ENCODE results near the gene THSD4.
A peak's percentile ranks its signal among the peaks of the same experiment; 100 is the strongest.
"Not testable (repeated sequence)": the region's sequence is repeated elsewhere in the genome, so short reads cannot be mapped to it uniquely, and the experiment has no call there.

Gene THSD4

GRCh38 chr15:71230303-71230702 is 115.0 kb downstream of the THSD4 start:
- no peak for DNase-seq

DNA sequence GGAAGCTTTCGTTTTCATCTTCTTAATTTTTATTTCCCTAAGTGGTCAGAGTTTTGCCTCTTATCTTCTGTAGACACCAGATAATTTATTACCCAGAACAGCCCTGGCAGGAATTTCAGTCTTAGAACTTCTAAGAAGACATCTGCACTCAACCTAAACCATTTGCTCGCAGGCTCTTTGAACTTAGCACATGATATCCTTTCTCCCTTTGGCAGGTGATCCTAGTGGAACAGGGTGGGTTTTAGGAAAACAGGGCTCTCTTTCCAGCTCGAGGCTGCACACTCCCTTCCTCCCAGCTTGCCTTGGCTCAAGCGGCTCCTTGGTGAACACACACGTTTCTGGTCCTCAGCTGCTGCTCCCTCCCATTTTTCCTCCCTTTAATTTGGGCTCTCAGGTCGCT is 116.5 kb downstream of the THSD4 start:
- peak; percentile 68 for DNase-seq

- no peak for DNase-seq
These were observed 117.1 kb downstream of the THSD4 start for GRCh38 chr15:71232411-71232810.

GRCh38 chr15:71237456-71238188 is 122.4 kb downstream of the THSD4 start:
- DNase-seq = peak; percentile 38

GRCh38 chr15:71238926-71239325 is 123.7 kb downstream of the THSD4 start:
- no peak for DNase-seq

DNA sequence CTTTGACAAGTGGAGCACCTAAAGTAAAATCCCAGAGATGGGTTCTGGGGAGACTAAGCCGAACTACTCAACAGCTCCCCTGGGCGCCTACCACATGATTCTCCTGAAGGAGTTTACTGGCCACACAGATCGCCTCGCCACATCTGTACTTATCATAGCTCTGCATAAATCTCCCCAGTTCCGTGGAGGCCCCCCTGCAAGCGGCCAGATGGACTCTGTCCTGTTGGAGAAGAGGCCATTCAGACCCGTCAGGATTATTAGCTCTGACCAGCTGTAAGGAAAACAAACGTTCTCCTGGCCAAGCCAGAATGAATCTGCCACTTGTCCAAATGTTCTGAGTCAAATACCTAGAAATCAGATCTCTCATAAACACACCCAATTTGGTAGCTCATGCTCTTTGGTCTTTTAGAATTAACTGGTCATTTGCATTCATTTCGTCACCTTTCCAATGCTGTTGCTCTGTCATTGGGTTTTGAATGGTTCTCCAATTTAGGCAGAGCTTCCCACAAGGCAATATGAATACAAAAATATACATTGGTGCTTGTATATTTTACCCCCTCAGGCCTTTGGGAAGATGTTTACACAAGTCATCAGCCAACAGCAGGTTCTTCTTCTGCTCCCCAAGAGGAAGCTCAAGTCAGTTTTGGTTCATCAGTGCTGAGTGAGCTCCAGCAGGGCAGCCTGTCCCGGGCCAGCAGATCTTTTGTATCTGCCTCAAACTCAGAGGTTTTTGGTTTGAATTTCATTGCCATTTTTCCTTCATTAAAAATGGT is 124.5 kb downstream of the THSD4 start:
- no peak for DNase-seq

- peak; percentile 10 for DNase-seq
These were observed 127.0 kb downstream of the THSD4 start for GRCh38 chr15:71242292-71242691.

- DNase-seq = no peak
These were observed 129.0 kb downstream of the THSD4 start for GRCh38 chr15:71244250-71244649.

DNA sequence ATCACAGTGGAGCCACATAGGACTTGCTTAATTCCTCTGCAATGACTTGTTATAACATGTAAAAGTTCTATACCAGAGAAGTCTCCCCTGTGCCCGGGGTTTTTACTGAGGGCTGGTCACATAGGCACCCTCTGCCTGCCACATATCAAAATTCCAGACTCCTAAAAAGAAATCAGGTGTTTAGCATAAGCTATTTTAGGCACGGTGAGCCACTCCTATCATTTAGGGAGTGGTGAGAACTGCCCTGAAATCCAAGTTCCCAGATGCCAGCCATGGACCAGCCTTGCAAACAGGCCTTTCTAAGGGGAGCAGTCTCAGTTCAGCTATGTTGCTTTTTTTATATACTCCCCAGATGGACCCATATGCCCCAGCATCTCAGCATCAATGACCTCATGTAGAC is 130.3 kb downstream of the THSD4 start:
- DNase-seq = no peak

DNA sequence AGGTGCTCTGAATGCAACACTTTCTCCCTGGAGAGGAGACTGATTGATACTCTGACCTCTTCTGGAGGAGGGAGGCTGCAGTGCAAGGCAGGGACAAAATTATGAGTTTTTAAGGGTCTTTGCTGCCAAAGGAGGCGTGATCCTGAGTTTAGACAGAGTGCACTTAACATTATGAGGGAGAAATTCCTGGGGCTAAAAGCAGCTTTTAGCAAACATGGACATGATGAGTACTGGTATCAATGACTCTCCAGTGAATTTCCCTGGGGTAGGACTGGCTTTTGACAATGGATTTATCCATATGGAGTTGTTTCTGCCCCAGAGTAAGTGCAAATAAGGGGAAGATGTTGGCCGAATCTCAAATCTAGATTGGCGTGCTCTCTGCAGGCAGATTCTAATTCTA is 133.1 kb downstream of the THSD4 start:
- no peak for DNase-seq

- DNase-seq = no peak
These were observed 134.7 kb downstream of the THSD4 start for GRCh38 chr15:71249986-71250385.

DNA sequence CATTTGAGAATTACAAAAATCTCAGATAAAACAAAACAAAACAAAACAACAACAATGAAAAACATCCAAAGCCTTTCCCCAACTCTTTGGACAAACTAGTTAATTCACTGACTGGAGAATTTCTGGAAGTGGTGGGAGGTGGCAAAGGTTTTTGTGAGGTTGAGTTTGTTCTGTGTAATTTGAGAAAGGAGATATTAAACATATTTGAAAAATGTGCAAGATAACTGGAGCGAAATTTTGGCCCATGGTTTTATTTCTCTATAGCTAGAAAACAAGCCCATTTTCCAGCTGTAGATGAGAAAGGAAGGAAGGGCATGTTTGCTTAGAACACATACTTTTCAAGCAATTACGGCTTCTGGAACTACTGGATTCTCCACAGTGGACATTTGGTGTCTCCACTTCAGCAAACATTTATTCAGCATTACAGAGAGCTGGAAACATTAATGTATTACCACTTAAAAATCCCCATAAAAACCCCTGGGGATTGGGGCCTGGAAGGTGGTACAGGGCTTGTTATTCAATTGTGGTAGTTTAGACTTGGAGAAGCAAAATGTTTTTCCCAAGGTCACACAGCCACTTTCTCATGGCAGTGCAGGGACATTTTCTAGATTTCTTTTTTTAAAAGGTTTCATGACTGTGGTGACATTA is 135.8 kb downstream of the THSD4 start:
- no peak for DNase-seq

- DNase-seq = no peak
These were observed 136.3 kb downstream of the THSD4 start for GRCh38 chr15:71251584-71252043.

DNA sequence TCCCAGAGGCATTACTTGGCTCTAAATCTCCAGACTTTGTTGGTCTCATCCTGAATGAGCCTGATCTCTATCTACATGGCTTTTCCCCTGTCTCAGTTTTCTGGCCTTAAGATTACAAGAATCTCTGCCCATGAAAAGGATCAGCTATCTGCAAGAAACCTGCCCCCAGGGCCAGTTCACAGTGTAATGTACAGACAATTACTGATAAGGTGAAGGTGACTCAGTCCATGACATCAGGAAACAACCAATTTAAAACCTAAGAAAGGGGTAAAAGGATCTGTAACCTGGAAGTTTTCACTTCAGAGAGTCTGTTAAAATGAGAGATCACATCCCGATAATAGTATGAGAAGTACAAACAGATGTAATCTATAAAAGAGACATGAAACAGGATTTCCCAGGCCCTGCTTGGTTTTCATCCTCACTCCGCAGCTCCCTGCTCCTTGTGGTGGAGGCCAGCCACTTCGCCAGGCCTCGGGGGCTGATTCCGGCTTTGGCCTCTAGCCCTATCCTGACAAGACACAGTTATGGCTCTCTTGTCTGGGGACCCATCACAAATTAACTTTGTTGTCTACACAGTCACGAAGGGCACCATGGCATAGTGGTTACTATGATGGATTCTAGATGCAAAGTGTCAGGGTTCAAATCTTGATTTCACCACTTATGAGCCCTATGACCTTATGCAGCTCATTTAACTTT is 136.9 kb downstream of the THSD4 start:
- peak; percentile 39 for DNase-seq

GRCh38 chr15:71252740-71253047 is 137.4 kb downstream of the THSD4 start:
- no peak for DNase-seq

- no peak for DNase-seq
These were observed 139.2 kb downstream of the THSD4 start for GRCh38 chr15:71254491-71254890.

- DNase-seq = no peak
These were observed 141.8 kb downstream of the THSD4 start for GRCh38 chr15:71256934-71257664.

DNA sequence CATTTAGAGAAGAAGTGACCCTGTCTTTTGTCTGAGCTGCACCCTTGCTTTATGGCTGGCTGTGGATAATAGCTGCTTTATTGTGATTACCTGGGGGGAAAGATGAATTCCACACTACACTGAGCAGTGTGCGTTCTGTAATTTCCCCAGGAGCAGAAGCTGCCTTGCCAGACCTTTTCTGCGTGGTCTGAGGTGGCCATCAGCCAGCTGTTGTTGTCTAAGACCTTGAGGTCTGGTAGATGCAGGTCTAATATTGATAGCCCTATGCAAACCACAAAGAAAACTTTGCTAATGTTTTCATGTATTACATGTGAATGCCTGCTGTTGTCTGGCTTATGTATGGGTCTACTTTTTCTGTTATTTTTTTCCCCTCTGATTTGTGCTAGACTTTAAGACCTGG is 144.6 kb downstream of the THSD4 start:
- no peak for DNase-seq

DNA sequence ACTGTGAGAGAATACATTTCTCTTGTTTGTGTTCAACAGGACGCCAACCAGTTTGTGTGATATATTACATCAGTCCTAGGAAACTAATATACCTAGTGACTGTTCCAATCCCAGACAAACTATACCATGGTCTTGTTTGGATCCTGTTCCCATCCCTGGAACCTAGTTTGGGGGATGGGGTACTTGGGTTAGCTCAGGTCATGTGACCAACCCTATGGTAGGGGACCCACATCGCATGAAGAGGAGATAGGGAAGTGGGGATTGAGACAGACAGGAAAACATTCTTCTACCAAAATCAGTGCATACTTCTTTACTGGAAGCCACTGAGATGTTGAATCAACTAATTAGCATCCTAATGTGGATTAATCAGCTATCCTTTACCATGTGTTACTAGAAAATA is 146.1 kb downstream of the THSD4 start:
- DNase-seq = no peak

DNA sequence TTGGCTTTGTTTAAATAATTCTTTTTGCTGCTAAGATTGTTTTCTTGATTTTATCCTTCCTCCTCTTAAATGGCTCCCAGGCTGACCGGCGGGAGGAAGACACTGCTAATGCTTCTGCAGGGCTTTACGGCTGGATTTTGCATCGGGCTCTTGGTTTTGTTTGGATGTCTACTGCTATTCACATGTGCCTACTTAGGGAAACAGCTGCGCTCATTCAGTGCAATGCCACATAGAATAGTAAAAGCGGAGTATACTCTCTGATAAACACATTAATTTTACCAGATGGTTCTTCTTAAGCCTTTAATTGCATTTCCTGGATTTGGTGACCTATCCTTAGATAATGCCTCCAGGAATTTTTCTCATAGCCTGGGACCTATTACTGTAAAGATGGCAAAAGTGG is 146.6 kb downstream of the THSD4 start:
- DNase-seq = no peak

DNA sequence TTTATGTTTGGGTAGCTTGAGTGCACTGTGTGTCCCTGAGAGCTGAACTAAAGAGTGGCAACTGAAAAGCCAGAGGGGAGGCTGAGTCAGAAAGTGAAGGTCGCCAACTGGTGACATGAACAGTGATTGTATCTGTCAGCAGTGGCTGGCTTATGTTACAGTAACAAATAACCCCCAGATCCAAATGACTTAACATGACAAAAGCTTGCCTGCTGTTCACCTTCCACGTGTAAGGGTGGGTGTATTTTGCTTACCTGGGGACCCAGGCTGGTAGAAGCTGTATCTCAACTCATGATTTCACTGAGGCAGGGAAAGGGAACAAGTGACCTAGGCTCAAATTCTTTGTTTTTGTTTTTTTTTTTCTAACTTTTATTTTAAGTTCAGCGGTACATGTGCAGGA is 147.3 kb downstream of the THSD4 start:
- DNase-seq = no peak

GRCh38 chr15:71265606-71266005 is 150.3 kb downstream of the THSD4 start:
- not testable (repeated sequence) for DNase-seq

DNA sequence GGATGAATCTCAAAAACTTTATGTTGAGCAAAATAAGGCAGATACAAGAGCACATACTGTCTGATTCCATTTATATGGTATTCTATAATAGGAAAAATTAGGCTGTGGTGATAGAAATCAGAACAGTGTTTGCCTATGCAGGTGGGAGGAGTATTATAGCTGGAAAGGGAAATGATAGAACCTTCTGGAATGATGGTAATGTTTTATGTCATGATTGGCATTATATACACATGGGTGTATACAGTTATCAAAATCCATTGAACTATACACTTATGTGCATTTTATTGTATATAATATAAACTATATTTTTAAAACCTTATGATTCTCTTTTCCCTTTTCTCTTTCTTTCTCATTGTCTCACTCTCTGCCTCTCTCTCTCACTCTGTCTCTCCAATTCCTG is 156.1 kb downstream of the THSD4 start:
- DNase-seq = no peak
